Measurements from ENCODE around the gene ZFP69B.

DNA sequence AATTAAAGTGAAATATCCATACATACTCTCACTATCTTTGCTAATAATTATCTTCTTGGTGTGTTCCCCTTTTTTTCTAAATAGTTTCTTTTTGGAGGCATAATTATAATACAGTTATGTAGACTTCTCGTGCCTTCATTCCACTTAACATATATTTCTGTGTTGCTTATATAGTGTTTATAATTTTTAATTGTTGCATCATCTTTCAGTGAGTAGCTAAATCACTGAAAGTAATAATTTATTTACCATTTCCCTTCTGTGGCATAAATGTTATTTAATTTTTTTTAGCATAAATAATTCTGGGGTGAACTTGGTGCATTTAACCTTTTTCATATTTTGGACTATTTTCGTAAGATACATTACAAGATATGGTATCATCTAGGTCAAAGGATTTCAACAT lies 38.4 kb upstream of the ZFP69B start:
- TF ChIP-seq, protein P1, sequence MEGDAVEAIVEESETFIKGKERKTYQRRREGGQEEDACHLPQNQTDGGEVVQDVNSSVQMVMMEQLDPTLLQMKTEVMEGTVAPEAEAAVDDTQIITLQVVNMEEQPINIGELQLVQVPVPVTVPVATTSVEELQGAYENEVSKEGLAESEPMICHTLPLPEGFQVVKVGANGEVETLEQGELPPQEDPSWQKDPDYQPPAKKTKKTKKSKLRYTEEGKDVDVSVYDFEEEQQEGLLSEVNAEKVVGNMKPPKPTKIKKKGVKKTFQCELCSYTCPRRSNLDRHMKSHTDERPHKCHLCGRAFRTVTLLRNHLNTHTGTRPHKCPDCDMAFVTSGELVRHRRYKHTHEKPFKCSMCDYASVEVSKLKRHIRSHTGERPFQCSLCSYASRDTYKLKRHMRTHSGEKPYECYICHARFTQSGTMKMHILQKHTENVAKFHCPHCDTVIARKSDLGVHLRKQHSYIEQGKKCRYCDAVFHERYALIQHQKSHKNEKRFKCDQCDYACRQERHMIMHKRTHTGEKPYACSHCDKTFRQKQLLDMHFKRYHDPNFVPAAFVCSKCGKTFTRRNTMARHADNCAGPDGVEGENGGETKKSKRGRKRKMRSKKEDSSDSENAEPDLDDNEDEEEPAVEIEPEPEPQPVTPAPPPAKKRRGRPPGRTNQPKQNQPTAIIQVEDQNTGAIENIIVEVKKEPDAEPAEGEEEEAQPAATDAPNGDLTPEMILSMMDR (conservative IDR thresholded peaks at IDR 0.05; ENCODE audit: low read depth in 2 of 2): no peak
- TF ChIP-seq ZNF331 (CRISPR knock-in tag; IDR thresholded peaks at IDR 0.05; ENCODE audit: low read depth): no peak
- TF ChIP-seq, protein P2, sequence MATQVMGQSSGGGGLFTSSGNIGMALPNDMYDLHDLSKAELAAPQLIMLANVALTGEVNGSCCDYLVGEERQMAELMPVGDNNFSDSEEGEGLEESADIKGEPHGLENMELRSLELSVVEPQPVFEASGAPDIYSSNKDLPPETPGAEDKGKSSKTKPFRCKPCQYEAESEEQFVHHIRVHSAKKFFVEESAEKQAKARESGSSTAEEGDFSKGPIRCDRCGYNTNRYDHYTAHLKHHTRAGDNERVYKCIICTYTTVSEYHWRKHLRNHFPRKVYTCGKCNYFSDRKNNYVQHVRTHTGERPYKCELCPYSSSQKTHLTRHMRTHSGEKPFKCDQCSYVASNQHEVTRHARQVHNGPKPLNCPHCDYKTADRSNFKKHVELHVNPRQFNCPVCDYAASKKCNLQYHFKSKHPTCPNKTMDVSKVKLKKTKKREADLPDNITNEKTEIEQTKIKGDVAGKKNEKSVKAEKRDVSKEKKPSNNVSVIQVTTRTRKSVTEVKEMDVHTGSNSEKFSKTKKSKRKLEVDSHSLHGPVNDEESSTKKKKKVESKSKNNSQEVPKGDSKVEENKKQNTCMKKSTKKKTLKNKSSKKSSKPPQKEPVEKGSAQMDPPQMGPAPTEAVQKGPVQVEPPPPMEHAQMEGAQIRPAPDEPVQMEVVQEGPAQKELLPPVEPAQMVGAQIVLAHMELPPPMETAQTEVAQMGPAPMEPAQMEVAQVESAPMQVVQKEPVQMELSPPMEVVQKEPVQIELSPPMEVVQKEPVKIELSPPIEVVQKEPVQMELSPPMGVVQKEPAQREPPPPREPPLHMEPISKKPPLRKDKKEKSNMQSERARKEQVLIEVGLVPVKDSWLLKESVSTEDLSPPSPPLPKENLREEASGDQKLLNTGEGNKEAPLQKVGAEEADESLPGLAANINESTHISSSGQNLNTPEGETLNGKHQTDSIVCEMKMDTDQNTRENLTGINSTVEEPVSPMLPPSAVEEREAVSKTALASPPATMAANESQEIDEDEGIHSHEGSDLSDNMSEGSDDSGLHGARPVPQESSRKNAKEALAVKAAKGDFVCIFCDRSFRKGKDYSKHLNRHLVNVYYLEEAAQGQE (IDR thresholded peaks at IDR 0.05; ENCODE audit: unreplicated experiment): no peak
- TF ChIP-seq POLR2AphosphoS5 (IDR thresholded peaks at IDR 0.05; ENCODE audit: low read depth): no peak
- no peak for TF ChIP-seq CREB1 (CRISPR knock-in tag; IDR thresholded peaks at IDR 0.05; ENCODE audit: low read depth)
- no peak for TF ChIP-seq EZH2 (IDR thresholded peaks at IDR 0.05; ENCODE audit: low read depth, unreplicated experiment)
- TF ChIP-seq ZNF114 (CRISPR knock-in tag; IDR thresholded peaks at IDR 0.05): no peak
- TF ChIP-seq EZH2phosphoT487 (IDR thresholded peaks at IDR 0.05; ENCODE audit: unreplicated experiment): no peak

Data from GM23338 (cell line).